H1 (cell line): ENCODE data around the gene KLHL3. TPM values are rescaled to one million over a fixed set of nuclear protein-coding genes. Genes with fewer than 3 reads are reported as not detected.

Source experiments
- NRF1 ChIP-seq: IDR thresholded peaks from 2 replicates; pipeline ENCODE4 v1.6.1; 2011; ENCODE audit warnings: mild to moderate bottlenecking, low read depth, low read length, improper control_type of control experiment
- RFX5 ChIP-seq: IDR thresholded peaks from 2 replicates; pipeline ENCODE4 v1.6.1; 2011; ENCODE audit warnings: low read depth, low read length, improper control_type of control experiment, borderline replicate concordance
- polyA plus RNA-seq, 7 experiments: library from polyadenylated mRNA; depleted of rRNA in 3 of 7; stranded (reverse) in 5 of 7; unstranded in 2 of 7; fragments of >200 nt in 5 of 7; fragments of 200-250 nt in 2 of 7; gene quantifications; 1 replicate in 5 of 7; 2 replicates in 1 of 7; 4 replicates in 1 of 7; pipeline versions ENCODE4 v1.2.1 to v1.2.3, GENCODE V29; 2011 to 2013; ENCODE audit warnings: missing spikeins in 2 of 7, mixed read lengths in 2 of 7
- total RNA-seq: library from RNA; stranded (reverse); fragmentation: NEBNext Ultra II Directional; extraction: Animal tissue kit (Norgen Biotek cat#: 25700); gene quantifications from 2 replicates; pipeline ENCODE4 v1.2.1, GENCODE V29; 2021

The KLHL3 gene
- total and polyA plus RNA-seq, 2 of the 8 experiments (the other 6 are each of a cell fraction or from before 2014, with no cell fraction given), result 7.4 to 13.7 TPM

- no peak for TF ChIP-seq NRF1
- no peak for TF ChIP-seq RFX5
Measured at GRCh38 chr5:137728048-137728447, 7.8 kb downstream of the KLHL3 start (continued).
